Retinal pigment epithelial cell (primary cell): ENCODE results near the gene SART3.

Source experiments
- DNase-seq: peaks from one replicate; pipeline ENCODE4 v3.0.0-alpha.2; 2010; ENCODE audit warnings: low read depth
- H3K4me3 ChIP-seq: 2 replicates; pipeline ENCODE4 v1.5.1; 2011; ENCODE audit warnings: mild to moderate bottlenecking, low read length, control low read depth, moderate library complexity
- CTCF ChIP-seq: conservative IDR thresholded peaks from 2 replicates; pipeline ENCODE4 v1.5.1; 2011; ENCODE audit warnings: low read depth, low read length, control low read depth, inconsistent platforms

The SART3 gene

GRCh38 chr12:108605690-108606406 lies 44.9 kb upstream of the SART3 start:
- DNase-seq: no peak
- no peak overlapping the region for H3K4me3 ChIP-seq

GRCh38 chr12:108605000-108605689 lies 44.2 kb upstream of the SART3 start:
- no peak for TF ChIP-seq CTCF
- no peak for DNase-seq
- no peak overlapping the region for H3K4me3 ChIP-seq

More at GRCh38 chr12:108605690-108606406, 44.9 kb upstream of the SART3 start:
- TF ChIP-seq CTCF: no peak

- no peak for TF ChIP-seq CTCF
These were observed 43.4 kb upstream of the SART3 start for GRCh38 chr12:108604208-108604941.

GRCh38 chr12:108603743-108604142 lies 42.8 kb upstream of the SART3 start:
- DNase-seq: no peak

More at GRCh38 chr12:108604208-108604941, 43.4 kb upstream of the SART3 start:
- no peak overlapping the region for H3K4me3 ChIP-seq
- DNase-seq: no peak

GRCh38 chr12:108602976-108603704 lies 42.2 kb upstream of the SART3 start:
- no peak for TF ChIP-seq CTCF
- no peak overlapping the region for H3K4me3 ChIP-seq
- no peak for DNase-seq

More at GRCh38 chr12:108603743-108604142, 42.8 kb upstream of the SART3 start:
- no peak overlapping the region for H3K4me3 ChIP-seq
- TF ChIP-seq CTCF: no peak

GRCh38 chr12:108602209-108602705 lies 41.3 kb upstream of the SART3 start:
- DNase-seq: no peak
- no peak overlapping the region for H3K4me3 ChIP-seq
- no peak for TF ChIP-seq CTCF
